ENCODE measurements around the gene CDY1.
"Not testable (repeated sequence)": the region's sequence is repeated elsewhere in the genome, so short reads cannot be mapped to it uniquely, and the experiment has no call there.

The CDY1 gene

DNA sequence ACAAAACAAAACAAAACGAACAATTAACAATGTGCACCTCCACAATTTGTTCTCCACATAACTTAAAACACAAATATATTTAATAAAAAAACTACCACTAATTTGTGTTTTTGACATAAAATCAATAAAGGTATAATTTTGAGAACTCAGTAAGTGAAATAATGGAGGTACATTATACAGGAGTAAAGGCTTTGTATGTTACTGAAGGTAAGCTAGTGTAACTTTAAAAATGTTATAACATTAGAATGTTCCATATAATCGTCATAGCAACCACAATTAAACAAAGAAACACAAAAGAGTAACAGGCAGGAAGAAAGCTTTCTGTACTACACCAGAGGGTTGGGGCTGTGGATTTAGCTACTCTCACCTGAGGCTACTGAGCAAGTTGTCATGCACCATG lies at the start of gene CDY1:
TSS of gene CDY1 (plus strand) at position 301 of the 400 bp plus-strand sequence. CDS start 326 bp downstream, outside the sequence.
- DNase-seq (ENCODE audit: low read depth in 2 of 2): not testable (repeated sequence)

- DNase-seq (ENCODE audit: low read depth in 2 of 2): not testable (repeated sequence)
These were observed 28.6 kb upstream of the CDY1 start for GRCh38 chrY:25593336-25593735.

GRCh38 chrY:25620209-25620608 lies 1.7 kb upstream of the CDY1 start:
- not testable (repeated sequence) for DNase-seq (ENCODE audit: low read depth in 2 of 2)

DNA sequence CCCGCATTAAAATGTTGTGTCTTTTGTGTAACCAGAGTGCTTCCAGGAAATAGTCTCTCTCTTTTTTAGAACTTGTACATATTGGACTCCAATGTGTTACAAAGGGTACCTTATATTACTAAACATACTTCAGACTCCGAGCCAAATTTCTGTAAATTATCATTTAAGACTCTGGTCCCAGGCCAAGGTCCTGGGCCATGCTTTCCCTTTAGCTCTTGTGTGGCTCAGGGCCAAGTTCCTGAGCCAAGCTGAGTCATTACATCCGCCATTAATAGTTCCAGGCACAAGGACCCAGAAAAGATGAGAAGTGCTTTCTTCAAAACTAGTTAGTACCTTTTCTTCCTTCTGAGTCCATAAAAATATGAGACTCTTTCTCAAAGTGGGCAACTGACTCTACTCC lies 4.6 kb downstream of the CDY1 start:
- DNase-seq (ENCODE audit: low read depth in 2 of 2): not testable (repeated sequence)

DNA sequence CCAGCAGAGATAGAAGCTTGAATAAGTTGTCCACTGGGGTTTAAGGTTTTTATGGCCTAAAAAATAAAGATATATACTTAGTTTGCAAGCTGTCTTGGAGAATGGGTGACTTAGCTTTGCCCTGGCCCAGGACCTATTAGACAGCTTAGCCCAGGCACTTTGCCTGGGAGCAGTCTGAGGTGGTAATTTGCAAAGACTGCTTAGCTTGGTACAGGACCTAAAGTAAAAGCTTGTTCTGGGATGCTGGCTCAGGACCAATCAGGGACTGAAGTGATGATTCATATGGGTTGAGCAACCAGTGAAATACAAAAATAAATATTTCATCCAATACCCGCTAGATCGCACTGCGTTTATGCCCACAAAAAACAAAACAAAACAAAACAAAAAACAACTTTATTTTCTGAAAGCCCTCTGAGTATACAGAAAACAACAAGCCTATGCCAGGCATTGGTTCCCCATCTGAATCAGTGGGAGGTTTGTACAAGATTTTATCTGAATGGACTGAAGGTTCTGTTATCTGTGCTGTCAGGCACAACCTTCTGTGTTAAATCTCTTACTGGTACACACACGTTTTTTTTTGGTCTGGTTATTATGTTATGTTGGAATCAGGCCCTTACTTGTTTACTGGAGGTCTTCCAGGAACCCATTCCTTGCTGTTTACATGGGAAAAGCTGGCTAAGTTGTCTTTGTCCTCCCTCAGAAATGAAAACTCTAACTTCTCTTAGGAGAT lies 8.6 kb downstream of the CDY1 start:
- DNase-seq (ENCODE audit: low read depth in 2 of 2): not testable (repeated sequence)

DNA sequence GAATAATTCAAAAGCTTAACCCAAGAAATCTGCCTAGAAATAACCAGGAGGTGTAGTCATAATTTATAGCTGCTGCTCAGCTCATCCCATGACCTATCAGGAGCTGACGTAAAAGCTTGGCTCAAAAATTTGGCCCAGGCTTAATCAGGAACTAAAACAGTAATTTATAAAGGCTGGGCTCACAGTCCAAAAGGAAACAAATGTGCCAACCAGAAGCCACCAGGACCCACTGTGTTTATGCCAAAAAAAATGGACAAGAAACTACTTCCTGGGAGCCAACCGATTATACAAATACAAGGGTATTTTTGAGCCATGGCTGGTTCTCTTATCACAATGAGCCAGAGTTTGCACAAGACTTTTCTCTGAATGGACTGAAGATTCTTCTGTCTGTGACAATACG lies 17.9 kb downstream of the CDY1 start:
- not testable (repeated sequence) for DNase-seq (ENCODE audit: low read depth in 2 of 2)

DNA sequence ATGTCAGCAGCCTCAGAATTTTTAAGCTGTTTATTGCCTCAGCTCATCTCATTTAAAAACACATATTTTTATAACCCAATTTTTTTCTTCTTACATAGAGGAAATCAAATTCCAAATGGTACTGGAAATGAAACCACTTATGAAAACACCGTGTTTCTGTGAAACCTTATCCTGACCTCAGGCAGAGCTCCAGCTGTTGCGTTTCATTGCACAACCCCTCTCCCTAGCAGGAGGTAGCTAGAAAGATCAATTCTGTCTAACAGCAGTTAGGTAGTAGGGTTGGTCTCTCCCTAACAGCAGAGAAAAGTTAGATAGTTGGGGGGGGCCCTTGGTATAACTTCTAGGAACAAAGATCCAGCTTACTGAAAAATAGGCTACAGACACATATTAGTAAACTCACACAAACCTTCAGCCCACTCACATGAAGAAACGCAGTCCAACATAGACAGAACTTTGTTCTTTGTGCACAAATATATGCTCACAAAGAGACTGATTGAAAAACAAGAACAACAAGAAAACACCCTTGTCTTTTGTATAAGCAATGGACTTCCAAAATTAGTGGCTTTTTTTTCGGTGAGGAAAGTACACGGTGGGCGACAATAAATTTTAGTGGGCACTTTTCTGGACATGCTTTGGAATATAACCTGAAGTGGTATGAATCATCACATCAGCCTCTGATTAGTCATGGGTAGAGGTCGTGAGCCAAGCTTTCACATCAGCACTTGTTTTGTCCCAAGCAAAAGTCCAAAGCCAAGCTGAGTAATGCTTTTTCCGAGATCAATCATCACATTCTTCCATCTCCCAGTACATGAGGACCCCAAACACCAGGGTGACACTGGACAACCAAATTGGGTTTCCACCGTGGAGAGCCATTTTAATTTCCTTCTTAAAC lies 21.4 kb downstream of the CDY1 start:
- DNase-seq (ENCODE audit: low read depth in 2 of 2): not testable (repeated sequence)
